GM23338 (cell line): ENCODE data around the gene NDUFS6. TPM values are rescaled to one million over a fixed set of nuclear protein-coding genes. Genes with fewer than 3 reads are reported as not detected.

Experiments used
- ATAC-seq: fragments of 200-7000 bp; cut with Tn5 transposase; 3 replicates; pipeline ENCODE4 v1.9.1; 2020
- DNase-seq: peaks from one replicate; pipeline ENCODE4 v3.0.0-alpha.2; 2015; ENCODE audit warnings: low spot score
- H2AFZ ChIP-seq: fragments of 200-600 bp; sonication (generic); 2 replicates; pipeline ENCODE4 v1.8.0; 2016; ENCODE audit warnings: antibody characterized with exemption, mild to moderate bottlenecking, moderate library complexity
- H3F3A ChIP-seq: fragments of 200-600 bp; sonication (generic); replicated peaks from 2 replicates; pipeline ENCODE4 v1.8.0; 2017; ENCODE audit warnings: antibody characterized with exemption, mixed run types, low read depth
- H3K27ac ChIP-seq: fragments of 200-600 bp; sonication (generic); 2 replicates; pipeline ENCODE4 v1.6.1; 2016; ENCODE audit warnings: low read depth
- H3K27me3 ChIP-seq: fragments of 200-600 bp; sonication (generic); 2 replicates; pipeline ENCODE4 v1.8.0; 2016; ENCODE audit warnings: mild to moderate bottlenecking, mixed run types, moderate library complexity; ENCODE audit not compliant: insufficient read depth
- H3K36me3 ChIP-seq: fragments of 200-600 bp; sonication (generic); 2 replicates; pipeline ENCODE4 v1.8.0; 2016; ENCODE audit warnings: mild to moderate bottlenecking; ENCODE audit not compliant: insufficient read depth
- H3K4me1 ChIP-seq: fragments of 200-600 bp; sonication (generic); 2 replicates; pipeline ENCODE4 v1.8.0; 2016; ENCODE audit warnings: mild to moderate bottlenecking, moderate library complexity; ENCODE audit not compliant: insufficient read depth
- H3K4me2 ChIP-seq: fragments of 200-600 bp; sonication (generic); 2 replicates; pipeline ENCODE4 v1.7.1; 2017; ENCODE audit warnings: mixed run types
- H3K4me3 ChIP-seq: fragments of 200-600 bp; sonication (generic); 2 replicates; pipeline ENCODE4 v1.6.1; 2016; ENCODE audit warnings: mixed run types
- H3K79me2 ChIP-seq: fragments of 200-600 bp; sonication (generic); replicated peaks from 2 replicates; pipeline ENCODE4 v1.8.0; 2017; ENCODE audit warnings: mild to moderate bottlenecking; ENCODE audit not compliant: insufficient read depth
- H3K9me2 ChIP-seq: fragments of 200-600 bp; sonication (generic); 2 replicates; pipeline ENCODE4 v1.8.0; 2017; ENCODE audit not compliant: insufficient read depth
- H4K20me1 ChIP-seq: fragments of 200-600 bp; sonication (generic); replicated peaks from 2 replicates; pipeline ENCODE4 v1.8.0; 2017; ENCODE audit warnings: mild to moderate bottlenecking; ENCODE audit not compliant: insufficient read depth
- H3K27ac Mint-ChIP-seq: 2 replicates; pipeline ENCODE4 v1.8.0; 2020; ENCODE audit warnings: inconsistent platforms, mild to moderate bottlenecking, moderate library complexity, mixed read lengths
- H3K27me3 Mint-ChIP-seq: 3 replicates; pipeline ENCODE4 v1.8.0; 2022; ENCODE audit warnings: low read depth, mild to moderate bottlenecking, moderate library complexity, mixed read lengths, inconsistent platforms; ENCODE audit not compliant: insufficient read depth, poor library complexity
- H3K36me3 Mint-ChIP-seq: 3 replicates; pipeline ENCODE4 v1.8.0; 2021; ENCODE audit warnings: low read depth, mild to moderate bottlenecking, inconsistent platforms, moderate library complexity, mixed read lengths
- H3K4me1 Mint-ChIP-seq: 3 replicates; pipeline ENCODE4 v1.8.0; 2020; ENCODE audit warnings: mild to moderate bottlenecking, inconsistent platforms, mixed read lengths
- H3K4me3 Mint-ChIP-seq: 3 replicates; pipeline ENCODE4 v1.8.0; 2021; ENCODE audit warnings: moderate library complexity, mild to moderate bottlenecking, inconsistent platforms, mixed read lengths
- H3K9me3 Mint-ChIP-seq: 3 replicates; pipeline ENCODE4 v1.8.0; 2020; ENCODE audit warnings: moderate library complexity, mild to moderate bottlenecking, inconsistent platforms, mixed read lengths
- CREB1 ChIP-seq: fragments of 250-450 bp; sonication (Bioruptor Pico); IDR thresholded peaks from 2 replicates; pipeline ENCODE4 v1.5.0; 2020; ENCODE audit warnings: low read depth, mild to moderate bottlenecking, moderate library complexity
- JUNB ChIP-seq: IDR thresholded peaks from one replicate; pipeline ENCODE4 v1.6.1; 2016; ENCODE audit warnings: antibody characterized with exemption; ENCODE audit not compliant: unreplicated experiment
- STAT1 ChIP-seq: IDR thresholded peaks from one replicate; pipeline ENCODE4 v1.6.1; 2016; ENCODE audit warnings: antibody characterized with exemption; ENCODE audit not compliant: unreplicated experiment
- ZNF114 ChIP-seq: fragments of 250-450 bp; sonication (Bioruptor Pico); IDR thresholded peaks from 2 replicates; pipeline ENCODE4 v1.5.0; 2020; ENCODE audit warnings: mild to moderate bottlenecking, moderate library complexity
- polyA plus RNA-seq: library from polyadenylated mRNA; unstranded; fragments of >200 nt; fragmentation: Nextera tagmentation; extraction: Ambion mirVana; gene quantifications from 2 replicates; pipeline ENCODE4 v1.2.1, GENCODE V29; 2016
- total RNA-seq: library from RNA; depleted of rRNA; stranded (reverse); fragments of >200 nt; shearing (Covaris generic); gene quantifications from 2 replicates; pipeline ENCODE4 v1.2.3, GENCODE V29; 2014
- TF ChIP-seq, protein P1 (sequence below), 2 experiments: fragments of 200-600 bp in 1 of 2; sonication (generic) in 1 of 2; conservative IDR thresholded peaks; 2 replicates each; pipeline versions ENCODE4 v1.5.1 to v1.6.1; 2016 to 2017; ENCODE audit warnings: antibody characterized with exemption in 2 of 2, low read depth in 2 of 2, mild to moderate bottlenecking in 2 of 2, moderate library complexity in 1 of 2
- TF ChIP-seq, protein P2 (sequence below): IDR thresholded peaks from one replicate; pipeline ENCODE4 v1.6.1; 2018; ENCODE audit warnings: antibody characterized with exemption; ENCODE audit not compliant: unreplicated experiment

NDUFS6 gene
- total and polyA plus RNA-seq, 2 experiments from 2014 or later: 94.8 to 289 TPM

DNA sequence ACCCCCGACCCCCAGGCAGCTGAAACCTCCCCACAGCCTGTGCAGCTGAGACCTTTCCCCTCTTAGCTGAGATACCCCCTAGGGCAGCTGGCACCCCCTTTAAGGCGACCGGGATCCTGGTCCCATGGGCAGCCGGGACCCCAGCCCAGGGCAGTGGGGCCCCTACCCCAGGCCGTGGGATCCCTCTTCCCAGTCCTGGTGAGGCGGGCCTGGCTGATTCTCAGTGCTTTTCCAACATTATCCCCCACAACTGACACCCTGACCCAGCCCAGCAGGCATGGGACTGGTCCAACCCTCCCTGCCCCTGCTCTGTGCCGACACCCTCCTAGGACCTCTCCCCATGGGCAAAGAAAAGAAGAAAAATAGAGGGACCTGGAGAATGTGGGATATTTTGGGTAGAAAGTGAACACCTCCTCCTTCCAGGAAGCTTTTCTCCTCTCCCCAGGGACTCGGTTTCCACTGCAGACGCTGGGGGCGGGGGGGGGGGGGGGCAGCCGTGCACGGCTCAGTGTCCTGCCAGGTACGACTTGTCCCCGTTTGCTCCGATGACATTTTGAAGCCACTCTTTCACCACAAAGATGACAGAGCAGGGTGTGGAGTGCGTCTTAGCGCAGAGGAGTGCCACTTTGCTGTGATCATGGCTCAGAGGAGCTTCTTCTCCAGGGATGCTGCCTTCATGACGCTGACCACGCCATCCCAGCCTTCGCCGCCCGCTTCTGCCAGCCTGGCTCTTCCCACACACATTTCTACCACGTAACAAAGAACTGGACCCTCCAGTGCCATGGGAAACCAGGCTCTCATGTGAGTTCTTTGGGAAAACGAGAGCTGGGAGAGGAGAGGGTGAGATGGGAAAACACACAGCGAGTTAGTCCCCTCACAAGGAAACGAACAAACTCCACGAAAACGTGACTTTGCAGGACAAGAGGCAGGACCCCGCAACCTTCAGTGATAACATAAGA, 49.1 kb upstream of the NDUFS6 start:
- no peaks in the 10 kb centered on the region for H4K20me1 ChIP-seq
- no peak overlapping the region for H3K4me2 ChIP-seq
- peaks cover 2% of the 10 kb centered on the region; the same call in 1 of the 3 replicates for H3K9me3 Mint-ChIP-seq
- no peak overlapping the region for H3K27ac ChIP-seq
- H3F3A ChIP-seq: no peaks in the 10 kb centered on the region
- H3K4me3 ChIP-seq: no peak overlapping the region
- no peak overlapping the region for H2AFZ ChIP-seq
- H3K27me3 ChIP-seq: no peaks in the 10 kb centered on the region
- ATAC-seq: no peak
- no peaks in the 10 kb centered on the region for H3K36me3 ChIP-seq
- no peaks in the 10 kb centered on the region; the same call in 2 of the 3 replicates for H3K36me3 Mint-ChIP-seq
- H3K4me1 ChIP-seq: peaks cover 13% of the 10 kb centered on the region
- no peak overlapping the region for H3K27ac Mint-ChIP-seq
- peaks cover 21% of the 10 kb centered on the region for H3K4me1 Mint-ChIP-seq
- no peaks in the 10 kb centered on the region for H3K9me2 ChIP-seq
- H3K4me3 Mint-ChIP-seq: no peak overlapping the region
- TF ChIP-seq ZNF114 (CRISPR knock-in tag) (no peak), JUNB (no peak)
- TF ChIP-seq, protein P1, sequence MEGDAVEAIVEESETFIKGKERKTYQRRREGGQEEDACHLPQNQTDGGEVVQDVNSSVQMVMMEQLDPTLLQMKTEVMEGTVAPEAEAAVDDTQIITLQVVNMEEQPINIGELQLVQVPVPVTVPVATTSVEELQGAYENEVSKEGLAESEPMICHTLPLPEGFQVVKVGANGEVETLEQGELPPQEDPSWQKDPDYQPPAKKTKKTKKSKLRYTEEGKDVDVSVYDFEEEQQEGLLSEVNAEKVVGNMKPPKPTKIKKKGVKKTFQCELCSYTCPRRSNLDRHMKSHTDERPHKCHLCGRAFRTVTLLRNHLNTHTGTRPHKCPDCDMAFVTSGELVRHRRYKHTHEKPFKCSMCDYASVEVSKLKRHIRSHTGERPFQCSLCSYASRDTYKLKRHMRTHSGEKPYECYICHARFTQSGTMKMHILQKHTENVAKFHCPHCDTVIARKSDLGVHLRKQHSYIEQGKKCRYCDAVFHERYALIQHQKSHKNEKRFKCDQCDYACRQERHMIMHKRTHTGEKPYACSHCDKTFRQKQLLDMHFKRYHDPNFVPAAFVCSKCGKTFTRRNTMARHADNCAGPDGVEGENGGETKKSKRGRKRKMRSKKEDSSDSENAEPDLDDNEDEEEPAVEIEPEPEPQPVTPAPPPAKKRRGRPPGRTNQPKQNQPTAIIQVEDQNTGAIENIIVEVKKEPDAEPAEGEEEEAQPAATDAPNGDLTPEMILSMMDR (conservative IDR thresholded peaks at IDR 0.05; ENCODE audit: low read depth in 2 of 2): no peak
- DNase-seq: no peak
- no peaks in the 10 kb centered on the region for H3K79me2 ChIP-seq
- peaks cover 9% of the 10 kb centered on the region for H3K27me3 Mint-ChIP-seq

DNA sequence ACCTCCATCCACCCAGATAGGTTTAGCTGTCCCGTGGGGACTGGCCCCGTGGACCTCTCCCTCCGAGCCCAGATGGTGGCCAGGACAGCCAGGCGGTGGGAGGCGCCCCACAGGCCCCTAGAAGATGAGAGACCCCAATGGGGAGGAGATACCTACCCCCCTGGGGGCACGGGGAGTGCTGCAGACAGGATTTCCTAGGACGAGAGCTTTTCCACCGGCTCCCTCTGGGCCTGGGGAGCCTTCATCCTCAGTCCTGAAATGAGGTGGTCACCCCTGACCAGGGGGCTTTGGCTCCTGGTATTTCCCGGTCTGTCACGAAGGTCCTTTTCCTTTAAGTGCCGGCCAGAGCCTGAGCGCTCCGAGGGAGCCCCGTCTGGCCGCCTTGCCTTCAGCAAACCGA, 48.3 kb upstream of the NDUFS6 start:
- peaks cover 8% of the 10 kb centered on the region for H3K27me3 Mint-ChIP-seq
- no peaks in the 10 kb centered on the region for H3K79me2 ChIP-seq
- no peaks in the 10 kb centered on the region for H3K27me3 ChIP-seq
- ATAC-seq: no peak
- no peak overlapping the region for H3K4me3 ChIP-seq
- H3K9me2 ChIP-seq: no peaks in the 10 kb centered on the region
- H3F3A ChIP-seq: no peaks in the 10 kb centered on the region
- no peaks in the 10 kb centered on the region for H4K20me1 ChIP-seq
- no peak overlapping the region for H3K4me2 ChIP-seq
- H3K27ac ChIP-seq: no peak overlapping the region
- no peaks in the 10 kb centered on the region for H3K36me3 ChIP-seq
- H3K27ac Mint-ChIP-seq: no peak overlapping the region
- H3K9me3 Mint-ChIP-seq: peaks cover 6% of the 10 kb centered on the region; the same call in 1 of the 3 replicates
- no peak overlapping the region for H2AFZ ChIP-seq
- peaks cover 4% of the 10 kb centered on the region; the same call in 2 of the 3 replicates for H3K36me3 Mint-ChIP-seq
- H3K4me1 ChIP-seq: peaks cover 13% of the 10 kb centered on the region
- H3K4me3 Mint-ChIP-seq: no peak overlapping the region
- DNase-seq: no peak
- H3K4me1 Mint-ChIP-seq: peaks cover 23% of the 10 kb centered on the region
- TF ChIP-seq STAT1 (no peak), CREB1 (CRISPR knock-in tag) (no peak), ZNF114 (CRISPR knock-in tag) (no peak)
- TF ChIP-seq, protein P1 (conservative IDR thresholded peaks at IDR 0.05; ENCODE audit: low read depth in 2 of 2): no peak
- TF ChIP-seq, protein P2, sequence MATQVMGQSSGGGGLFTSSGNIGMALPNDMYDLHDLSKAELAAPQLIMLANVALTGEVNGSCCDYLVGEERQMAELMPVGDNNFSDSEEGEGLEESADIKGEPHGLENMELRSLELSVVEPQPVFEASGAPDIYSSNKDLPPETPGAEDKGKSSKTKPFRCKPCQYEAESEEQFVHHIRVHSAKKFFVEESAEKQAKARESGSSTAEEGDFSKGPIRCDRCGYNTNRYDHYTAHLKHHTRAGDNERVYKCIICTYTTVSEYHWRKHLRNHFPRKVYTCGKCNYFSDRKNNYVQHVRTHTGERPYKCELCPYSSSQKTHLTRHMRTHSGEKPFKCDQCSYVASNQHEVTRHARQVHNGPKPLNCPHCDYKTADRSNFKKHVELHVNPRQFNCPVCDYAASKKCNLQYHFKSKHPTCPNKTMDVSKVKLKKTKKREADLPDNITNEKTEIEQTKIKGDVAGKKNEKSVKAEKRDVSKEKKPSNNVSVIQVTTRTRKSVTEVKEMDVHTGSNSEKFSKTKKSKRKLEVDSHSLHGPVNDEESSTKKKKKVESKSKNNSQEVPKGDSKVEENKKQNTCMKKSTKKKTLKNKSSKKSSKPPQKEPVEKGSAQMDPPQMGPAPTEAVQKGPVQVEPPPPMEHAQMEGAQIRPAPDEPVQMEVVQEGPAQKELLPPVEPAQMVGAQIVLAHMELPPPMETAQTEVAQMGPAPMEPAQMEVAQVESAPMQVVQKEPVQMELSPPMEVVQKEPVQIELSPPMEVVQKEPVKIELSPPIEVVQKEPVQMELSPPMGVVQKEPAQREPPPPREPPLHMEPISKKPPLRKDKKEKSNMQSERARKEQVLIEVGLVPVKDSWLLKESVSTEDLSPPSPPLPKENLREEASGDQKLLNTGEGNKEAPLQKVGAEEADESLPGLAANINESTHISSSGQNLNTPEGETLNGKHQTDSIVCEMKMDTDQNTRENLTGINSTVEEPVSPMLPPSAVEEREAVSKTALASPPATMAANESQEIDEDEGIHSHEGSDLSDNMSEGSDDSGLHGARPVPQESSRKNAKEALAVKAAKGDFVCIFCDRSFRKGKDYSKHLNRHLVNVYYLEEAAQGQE: no peak
